GM21786 (cell line): ENCODE measurements around the gene CASQ1.

Experiments used
- ATAC-seq: cut with Tn5 transposase; IDR thresholded peaks from one replicate; pipeline ENCODE4 v1.9.1; 2021; ENCODE audit not compliant: unreplicated experiment

CASQ1 gene

DNA sequence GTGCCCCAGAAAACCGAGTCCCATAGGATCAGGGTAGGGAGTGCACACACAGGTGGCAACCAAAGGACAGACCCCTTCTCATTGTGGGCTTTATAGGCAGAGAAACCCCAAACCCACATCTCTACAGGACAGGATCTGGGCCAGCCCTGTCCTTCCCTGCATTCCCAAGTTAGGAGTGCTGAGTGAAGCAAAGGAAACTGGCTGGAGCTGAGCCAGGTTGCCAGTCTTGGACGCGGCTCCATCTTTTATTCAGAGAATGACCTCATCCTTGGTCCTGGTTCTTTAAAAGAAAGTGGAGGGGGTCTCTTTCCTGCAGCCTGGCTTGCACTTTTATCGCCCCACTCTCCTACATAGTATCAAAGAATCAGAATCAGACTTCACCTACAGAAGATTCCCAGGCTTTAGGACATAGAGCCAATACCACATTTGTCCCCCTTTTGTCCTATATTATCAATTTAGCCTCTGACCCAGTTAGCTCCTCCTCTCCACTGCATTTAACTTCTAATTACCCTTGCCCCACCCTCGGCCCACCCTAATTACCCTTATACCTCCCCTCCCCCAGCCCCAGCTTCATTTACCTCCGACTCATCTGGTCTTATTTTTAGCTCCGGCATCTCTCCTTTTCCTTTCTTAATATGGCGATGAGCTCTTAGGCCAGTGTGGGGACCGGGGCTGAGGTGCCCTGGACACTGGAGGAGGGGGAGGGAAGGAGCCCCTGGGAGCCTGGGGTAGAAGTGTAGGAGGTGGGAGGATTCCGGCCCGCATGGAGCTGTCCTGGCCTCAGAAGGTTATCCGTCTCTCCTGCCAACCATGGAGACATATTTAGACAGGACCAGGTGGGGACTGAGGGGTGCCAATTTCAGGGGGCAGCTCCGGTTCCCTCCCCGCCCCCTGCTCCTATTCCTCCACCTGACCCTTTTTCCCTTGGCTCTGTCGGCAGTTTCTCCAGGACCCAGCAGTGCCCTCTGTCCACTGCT, at the start of gene CASQ1:
TSS of gene CASQ1 (plus strand) at position 927 of the 977 bp plus-strand sequence. CDS start 177 bp downstream, outside the sequence.
- ATAC-seq, result no peak

- no peak for ATAC-seq
Measured at GRCh38 chr1:160143695-160144094, 46.7 kb upstream of the CASQ1 start.

DNA sequence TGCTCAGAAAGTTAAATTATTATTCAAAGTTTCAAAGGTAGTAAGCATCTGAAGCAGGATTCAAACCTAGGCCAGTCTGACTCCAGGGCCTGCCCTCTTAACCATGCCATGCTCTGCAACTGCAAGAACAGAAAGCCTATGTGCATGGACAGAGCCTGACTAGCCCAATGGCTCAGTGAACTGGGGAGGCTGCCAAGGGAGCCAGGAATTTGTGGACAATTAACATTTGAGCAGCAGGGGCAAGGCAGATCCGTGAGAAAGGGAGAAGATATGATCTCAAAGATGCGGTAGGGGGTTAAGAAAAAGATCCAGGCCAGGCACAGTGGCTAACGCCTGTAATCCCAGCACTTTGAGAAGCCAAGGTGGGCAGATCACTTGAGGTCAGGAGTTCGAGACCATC, 45.5 kb upstream of the CASQ1 start:
- no peak for ATAC-seq

GRCh38 chr1:160146107-160146506, 44.3 kb upstream of the CASQ1 start:
- ATAC-seq, result no peak

DNA sequence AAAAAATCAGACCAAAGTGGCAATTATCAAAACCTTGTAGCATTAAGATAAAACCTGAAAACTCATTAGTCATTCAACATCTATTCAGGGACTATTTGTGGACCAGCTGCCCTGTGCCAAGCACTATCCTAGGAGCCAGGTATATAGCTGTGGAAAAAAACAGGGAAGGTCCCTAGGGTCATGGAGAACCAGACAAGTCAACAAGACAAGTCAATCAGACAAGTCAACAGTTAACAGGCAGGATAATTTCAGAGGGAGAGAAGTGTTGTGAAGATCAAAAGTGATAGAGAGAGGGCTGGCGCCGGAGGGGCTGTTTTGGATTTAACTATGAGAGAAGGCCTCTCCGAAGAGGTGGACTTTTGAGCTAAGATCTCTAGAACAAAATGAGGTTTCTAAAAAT, 42.3 kb upstream of the CASQ1 start:
- no peak for ATAC-seq

- no peak for ATAC-seq
Measured at GRCh38 chr1:160149233-160149632, 41.1 kb upstream of the CASQ1 start.

- no peak for ATAC-seq
Measured at GRCh38 chr1:160149716-160150115, 40.7 kb upstream of the CASQ1 start.

GRCh38 chr1:160151303-160151702, 39.1 kb upstream of the CASQ1 start, which contains the start of gene ATP1A4:
ATP1A4 (plus strand) TSS chr1:160151603; CDS start chr1:160152041, 438 bp downstream.
- no peak for ATAC-seq

DNA sequence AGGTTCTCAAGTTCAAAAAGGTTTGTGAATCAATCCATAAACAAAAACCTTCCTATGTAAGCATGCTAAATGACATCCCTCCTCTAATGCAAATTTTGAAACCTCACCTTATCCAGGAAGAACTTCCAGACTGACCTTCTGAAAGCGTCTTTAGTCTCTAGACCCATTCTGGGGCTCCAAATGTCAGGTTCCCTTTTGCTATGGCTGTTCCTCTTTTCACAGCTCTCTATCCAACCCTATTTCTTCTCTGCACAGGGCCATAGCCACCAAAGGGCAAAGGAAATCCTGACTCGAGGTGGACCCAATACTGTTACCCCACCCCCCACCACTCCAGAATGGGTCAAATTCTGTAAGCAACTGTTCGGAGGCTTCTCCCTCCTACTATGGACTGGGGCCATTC, 35.6 kb upstream of the CASQ1 start:
- no peak for ATAC-seq

DNA sequence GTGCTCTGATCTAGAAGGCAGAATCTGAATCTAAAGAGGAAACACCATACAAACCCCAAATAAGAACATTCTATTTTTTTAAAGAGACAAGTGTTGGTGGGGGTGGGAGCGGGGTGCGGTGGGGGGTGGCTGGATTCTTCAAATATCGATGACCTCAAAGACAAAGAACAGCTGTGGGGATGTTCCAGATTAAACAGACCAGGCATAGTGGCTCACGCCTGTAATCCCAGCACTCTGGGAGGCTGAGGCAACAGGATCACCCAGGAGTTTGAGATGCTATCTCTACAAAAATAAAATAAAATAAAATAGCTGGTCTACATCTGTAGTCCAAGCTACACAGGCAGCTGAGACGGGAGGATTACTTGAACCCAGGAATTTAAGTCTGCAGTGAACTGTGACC, 34.0 kb upstream of the CASQ1 start:
- no peak for ATAC-seq

DNA sequence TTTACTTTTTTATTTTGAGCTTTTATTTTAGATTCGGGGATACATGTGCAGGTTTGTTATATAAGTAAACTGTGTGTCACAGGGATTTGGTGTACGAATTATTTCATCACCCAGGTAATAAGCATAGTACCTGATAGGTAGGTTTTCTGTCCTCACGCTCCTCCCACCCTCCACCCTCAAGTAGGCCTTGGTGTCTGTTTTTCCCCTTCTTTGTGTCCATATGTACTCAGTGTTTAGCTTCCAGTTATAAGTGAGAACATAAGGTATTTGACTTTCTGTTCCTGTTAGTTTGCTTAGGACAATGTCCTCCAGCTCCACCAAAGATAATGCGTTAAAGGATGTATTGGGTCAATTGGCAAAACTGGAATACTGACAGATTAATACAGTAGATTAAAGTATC, 33.2 kb upstream of the CASQ1 start:
- ATAC-seq, result no peak

GRCh38 chr1:160158031-160158430, 32.3 kb upstream of the CASQ1 start:
- no peak for ATAC-seq

DNA sequence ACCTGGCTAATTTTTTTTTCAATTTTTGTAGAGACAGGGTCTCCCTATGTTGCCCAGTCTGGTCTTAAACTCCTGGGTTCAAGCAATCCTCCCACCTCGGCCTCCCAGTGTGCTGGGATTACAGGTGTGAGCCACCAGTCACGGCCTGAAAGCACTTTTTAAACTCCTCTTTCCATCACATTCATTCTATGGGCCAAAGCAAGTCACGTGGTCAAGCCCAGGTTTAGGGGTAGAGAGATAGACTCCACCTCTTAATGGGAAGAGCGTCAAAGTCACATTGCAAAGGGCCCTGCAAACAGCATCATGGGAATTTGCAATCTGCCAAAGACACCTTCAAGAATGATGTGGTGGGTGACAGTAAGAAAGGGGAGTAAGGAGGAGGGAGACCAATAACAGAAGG, 31.8 kb upstream of the CASQ1 start:
- ATAC-seq, result no peak

DNA sequence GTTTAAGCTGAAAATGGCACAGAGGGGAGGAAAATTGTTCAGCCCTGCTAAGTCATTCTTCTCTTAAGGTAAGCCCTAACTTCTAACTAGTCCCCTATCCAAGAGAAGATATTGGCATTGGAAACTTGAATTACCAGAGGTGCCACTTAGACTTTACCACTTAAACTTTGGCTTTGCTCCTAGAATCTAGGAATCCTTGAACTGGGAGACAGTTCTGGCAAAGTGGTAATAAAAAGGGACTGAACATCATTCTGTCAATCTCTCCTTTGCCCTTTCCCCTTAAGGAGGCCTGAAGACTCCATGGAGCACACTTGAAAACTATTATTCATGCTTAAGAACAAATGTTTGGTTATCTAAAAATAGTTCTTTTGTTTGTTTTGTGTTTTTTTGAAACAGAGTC, 30.5 kb upstream of the CASQ1 start:
- no peak for ATAC-seq

GRCh38 chr1:160161965-160162705, 28.2 kb upstream of the CASQ1 start:
- no peak for ATAC-seq

DNA sequence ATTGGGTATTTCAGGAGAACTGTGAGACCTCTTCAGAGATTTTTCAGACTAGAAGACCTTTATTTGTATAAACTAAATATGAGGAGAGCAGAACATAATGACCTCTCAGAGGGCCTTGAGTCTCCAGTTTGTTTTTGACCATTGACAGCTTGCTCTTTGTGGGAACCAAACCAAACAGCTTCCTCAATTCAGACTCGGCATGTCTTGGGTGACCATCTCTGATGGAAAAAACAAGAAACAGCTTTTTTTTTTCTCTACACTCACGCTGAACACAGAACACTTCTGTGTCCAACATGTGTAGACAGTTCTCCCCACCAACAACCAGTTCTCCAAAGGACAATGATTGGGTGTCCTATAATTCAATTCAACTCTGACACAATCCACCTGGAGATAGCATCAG, 27.4 kb upstream of the CASQ1 start:
- no peak for ATAC-seq

- no peak for ATAC-seq
Measured at GRCh38 chr1:160163615-160164014, 26.8 kb upstream of the CASQ1 start.

GRCh38 chr1:160164121-160164520, 26.3 kb upstream of the CASQ1 start:
- no peak for ATAC-seq

DNA sequence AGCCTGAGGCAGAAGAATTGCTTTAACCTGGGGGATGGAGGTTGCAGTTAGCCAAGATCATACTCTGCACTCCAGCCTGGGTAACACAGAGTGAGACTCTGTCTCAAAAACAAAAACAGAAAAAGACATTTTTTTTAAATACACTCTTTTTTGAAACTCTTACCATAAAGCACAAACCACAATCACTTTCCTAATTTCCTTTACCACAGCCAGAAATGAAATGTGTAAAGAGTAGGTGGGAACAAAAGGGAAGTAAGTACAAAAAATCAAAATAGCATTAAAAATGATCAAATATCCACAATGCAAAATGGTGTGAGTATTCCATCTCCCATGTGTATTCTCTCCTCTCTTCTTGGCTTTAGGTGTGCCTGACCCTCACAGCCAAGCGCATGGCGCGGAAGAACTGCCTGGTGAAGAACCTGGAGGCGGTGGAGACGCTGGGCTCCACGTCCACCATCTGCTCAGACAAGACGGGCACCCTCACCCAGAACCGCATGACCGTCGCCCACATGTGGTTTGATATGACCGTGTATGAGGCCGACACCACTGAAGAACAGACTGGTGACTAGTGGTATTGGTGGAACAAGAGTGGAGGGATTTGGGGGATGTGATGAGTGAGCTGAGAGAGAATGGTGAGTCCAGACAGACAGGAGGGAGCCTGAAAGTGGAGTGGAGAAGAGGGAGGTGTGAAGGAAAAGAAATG, 24.1 kb upstream of the CASQ1 start:
- ATAC-seq, result no peak

- ATAC-seq, result no peak
Measured at GRCh38 chr1:160167056-160167455, 23.3 kb upstream of the CASQ1 start.

DNA sequence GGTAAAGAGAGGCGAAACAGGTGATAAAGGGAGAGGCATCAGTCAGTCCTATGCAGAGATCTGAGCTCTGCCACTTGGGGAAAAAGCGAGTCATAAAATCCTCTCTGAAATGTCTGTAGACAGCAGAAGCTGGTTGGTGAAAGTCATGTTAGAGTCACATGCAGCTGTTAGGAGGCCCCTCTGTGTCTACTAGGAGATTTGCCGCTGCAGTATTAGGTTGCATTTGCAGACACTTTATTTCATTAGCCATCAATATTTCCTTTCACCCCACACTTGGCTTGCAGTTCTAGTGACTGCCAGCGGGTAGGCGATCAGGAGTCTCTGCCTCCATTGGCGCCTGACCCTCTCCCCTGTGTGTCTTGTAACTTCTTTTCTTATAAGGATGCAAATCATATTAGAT, 22.8 kb upstream of the CASQ1 start:
- no peak for ATAC-seq
